ENCODE results near the gene RIPK4.

GRCh38 chr21:41726630-41726969 is 40.3 kb downstream of the RIPK4 start:
- TF ChIP-seq POLR2AphosphoS5 (IDR thresholded peaks at IDR 0.05) = no peak
- TF ChIP-seq, protein P1, sequence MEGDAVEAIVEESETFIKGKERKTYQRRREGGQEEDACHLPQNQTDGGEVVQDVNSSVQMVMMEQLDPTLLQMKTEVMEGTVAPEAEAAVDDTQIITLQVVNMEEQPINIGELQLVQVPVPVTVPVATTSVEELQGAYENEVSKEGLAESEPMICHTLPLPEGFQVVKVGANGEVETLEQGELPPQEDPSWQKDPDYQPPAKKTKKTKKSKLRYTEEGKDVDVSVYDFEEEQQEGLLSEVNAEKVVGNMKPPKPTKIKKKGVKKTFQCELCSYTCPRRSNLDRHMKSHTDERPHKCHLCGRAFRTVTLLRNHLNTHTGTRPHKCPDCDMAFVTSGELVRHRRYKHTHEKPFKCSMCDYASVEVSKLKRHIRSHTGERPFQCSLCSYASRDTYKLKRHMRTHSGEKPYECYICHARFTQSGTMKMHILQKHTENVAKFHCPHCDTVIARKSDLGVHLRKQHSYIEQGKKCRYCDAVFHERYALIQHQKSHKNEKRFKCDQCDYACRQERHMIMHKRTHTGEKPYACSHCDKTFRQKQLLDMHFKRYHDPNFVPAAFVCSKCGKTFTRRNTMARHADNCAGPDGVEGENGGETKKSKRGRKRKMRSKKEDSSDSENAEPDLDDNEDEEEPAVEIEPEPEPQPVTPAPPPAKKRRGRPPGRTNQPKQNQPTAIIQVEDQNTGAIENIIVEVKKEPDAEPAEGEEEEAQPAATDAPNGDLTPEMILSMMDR (IDR thresholded peaks at IDR 0.05) = no peak
- no peak for TF ChIP-seq POLR2A (IDR thresholded peaks at IDR 0.05)
- no peak for TF ChIP-seq EP300 (IDR thresholded peaks at IDR 0.05; ENCODE audit: low read depth)

Data from transverse colon (tissue), 4 donors.